ENCODE results near the gene ABRACL.

GRCh38 chr6:139081471-139081870, 52.9 kb downstream of the ABRACL start:
- no peak for TF ChIP-seq CTCF (IDR thresholded peaks at IDR 0.05)
- no peak for TF ChIP-seq POLR2A (IDR thresholded peaks at IDR 0.05)
